Measurements from ENCODE around the gene CIB4.

CIB4 gene

DNA sequence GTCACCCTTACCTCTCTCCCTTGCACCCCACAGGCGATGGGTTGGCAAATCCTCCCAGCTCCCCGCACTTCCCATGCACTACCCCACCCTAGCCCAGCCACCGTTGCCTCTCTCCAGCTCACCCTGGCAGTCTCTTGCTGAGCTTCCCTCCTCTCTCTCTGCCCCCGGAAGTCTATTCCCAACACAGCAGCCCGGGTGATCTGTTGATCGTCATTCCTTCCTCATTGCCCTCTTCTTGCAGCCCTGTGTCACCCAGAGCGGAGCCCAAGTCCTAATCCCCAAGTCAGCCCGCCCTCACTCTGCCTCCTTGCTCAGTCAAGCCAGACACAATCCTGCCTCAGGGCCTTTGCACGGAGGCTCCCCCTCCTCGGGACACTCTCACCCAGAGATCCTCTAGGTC, 55.2 kb downstream of the CIB4 start:
- DNase-seq (ENCODE audit: insufficient read length, low spot score): no peak
- no peak for FAIRE-seq

DNA sequence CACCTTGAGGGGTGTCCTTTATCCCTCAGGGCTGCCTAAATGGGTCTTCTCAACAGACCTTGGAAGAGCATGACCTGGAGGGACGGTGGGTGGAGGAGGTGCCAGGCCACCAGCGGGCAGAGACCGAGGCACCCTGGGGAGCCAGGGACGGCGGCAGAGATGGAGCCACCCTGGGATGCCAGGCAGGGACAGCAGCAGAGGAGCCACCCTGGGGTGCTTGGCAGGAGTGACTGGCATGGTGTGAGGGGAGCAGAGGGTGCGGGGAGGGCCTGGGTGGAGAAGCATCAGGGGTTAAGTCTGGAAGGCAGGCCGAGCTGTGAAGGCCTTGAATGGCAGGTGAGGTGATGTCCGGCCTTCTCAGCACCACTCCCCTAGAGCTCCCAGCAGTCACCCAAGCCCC, 56.1 kb downstream of the CIB4 start:
- FAIRE-seq (no peak), DNase-seq (ENCODE audit: insufficient read length, low spot score) (no peak)

DNA sequence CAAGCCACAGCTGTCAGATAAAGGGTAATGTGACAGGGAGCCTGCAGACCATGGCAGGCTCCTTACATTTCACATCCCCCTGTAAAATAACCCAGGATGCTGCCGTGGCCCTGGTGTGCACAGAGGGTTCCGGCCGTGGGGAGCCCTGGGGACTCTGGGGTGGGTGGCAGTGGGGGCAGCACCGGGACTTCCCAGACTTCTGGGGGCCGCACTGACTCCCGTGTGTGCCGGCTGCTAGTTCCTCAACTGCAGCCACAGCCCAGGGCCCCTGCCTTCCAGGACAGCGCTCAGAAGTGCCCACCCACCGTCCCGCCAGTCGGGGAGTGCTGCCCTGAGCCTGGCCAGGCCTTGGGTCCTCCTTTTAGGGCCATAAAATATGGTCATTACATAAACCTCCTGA, 56.5 kb downstream of the CIB4 start:
- FAIRE-seq (no peak), DNase-seq (ENCODE audit: insufficient read length, low spot score) (no peak)

DNA sequence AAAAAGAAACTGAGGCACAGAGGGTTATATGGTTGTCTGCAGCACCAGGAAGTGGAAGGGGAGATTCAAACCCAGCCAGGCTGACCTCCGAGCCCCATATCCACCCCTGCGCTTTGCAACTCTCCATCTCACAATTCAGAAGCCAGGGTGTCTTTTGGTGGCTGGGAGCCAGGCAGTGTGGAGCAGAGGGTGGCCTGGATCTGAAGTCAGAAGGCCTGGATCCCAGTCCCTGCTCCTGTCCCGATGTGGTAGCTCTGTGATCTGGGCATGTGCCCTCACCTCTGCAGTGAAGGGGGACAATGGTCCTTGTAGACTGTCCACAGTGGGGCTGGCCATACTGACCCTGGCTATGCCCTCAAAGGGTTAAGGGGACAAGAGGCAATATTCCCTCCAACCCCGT, 57.0 kb downstream of the CIB4 start:
- DNase-seq (ENCODE audit: insufficient read length, low spot score) (no peak), FAIRE-seq (no peak)

DNA sequence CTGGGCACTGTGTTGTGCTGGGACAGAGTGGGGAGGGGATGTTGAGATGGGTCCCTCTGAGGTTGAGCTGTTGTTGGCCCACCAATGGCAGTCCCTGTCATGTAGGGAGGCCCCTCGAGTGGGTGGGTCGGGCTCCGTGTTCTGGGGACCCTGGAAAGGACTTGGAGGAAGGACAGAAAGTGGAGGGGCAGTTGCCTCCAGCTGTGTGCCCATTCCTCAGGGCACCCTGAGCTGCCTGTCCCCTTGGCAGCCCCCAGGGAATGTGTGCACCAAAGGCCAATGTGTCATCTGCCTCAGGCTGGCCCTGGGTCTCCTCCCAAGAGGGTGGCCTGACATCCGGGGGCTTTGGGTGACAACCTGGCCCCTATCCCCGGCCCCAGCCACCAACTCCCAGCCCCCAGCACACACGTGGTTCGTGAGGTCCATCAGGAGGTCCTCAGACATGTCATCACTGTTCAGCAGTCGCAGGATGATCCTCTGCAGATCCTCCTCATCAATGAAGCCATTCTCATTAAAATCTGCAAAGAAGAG, 57.7 kb downstream of the CIB4 start:
- no peak for FAIRE-seq
- no peak for DNase-seq (ENCODE audit: insufficient read length, low spot score)

DNA sequence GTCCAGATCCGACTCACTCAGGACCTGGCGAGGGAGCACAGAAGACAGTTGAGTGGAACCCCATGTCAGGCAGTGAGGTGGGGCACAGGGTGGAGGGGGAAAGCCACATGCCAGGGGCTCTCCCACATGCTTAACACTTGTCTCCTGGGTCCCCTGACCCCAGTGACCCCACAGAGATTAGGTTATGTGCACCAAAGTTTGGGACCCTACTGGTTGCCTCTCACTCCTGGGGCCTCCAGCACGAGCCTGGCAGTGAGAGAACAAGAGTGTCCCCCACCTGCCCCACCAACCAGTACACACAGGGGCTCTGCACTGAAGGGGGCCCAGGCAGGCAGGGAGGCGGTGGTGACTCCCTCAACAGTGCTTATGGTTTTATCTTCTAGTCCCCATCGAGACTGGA, 58.3 kb downstream of the CIB4 start:
- no peak for DNase-seq (ENCODE audit: insufficient read length, low spot score)
- FAIRE-seq: no peak

DNA sequence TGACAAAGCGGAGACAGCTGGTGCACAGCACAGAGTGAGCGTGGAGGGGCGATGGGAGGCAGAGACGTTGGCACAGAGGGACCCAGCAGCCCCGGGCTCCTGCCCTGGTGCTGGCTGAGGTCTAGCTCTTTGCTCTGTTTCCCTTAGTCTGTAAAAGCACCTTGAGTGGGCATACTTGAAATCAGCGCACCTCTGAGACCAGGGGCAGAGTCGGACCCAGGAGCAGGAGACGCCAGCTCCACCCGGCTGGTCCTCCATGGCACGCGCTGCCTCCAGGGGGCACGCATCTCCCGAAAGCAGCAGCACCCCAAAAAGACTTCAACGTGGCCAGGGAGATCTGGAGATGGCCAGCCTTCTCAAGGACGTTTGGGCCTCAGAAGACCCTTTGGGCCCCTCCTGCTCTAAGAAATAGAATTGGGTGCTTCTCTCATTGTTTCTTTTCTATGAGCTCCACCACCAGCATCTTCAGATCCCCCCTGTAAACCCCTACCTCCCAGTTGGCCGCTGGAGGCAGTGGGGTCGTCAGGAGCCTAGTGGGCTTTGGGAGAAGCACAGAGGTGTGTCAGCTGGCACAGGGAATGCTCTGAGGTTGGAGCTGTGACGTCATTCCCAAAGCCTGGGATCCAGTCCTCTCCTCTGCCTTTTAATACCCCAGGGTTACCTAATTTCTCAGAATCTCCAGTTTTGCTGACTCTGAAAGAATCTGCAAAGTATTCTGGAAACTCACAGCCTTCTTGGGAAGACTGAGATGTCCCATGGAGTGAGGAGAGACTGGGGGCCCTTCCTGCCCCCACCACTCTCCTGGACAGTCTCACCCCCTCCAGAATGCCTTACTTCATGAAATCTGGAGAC, 58.9 kb downstream of the CIB4 start:
- no peak for DNase-seq (ENCODE audit: insufficient read length, low spot score)
- FAIRE-seq: no peak

DNA sequence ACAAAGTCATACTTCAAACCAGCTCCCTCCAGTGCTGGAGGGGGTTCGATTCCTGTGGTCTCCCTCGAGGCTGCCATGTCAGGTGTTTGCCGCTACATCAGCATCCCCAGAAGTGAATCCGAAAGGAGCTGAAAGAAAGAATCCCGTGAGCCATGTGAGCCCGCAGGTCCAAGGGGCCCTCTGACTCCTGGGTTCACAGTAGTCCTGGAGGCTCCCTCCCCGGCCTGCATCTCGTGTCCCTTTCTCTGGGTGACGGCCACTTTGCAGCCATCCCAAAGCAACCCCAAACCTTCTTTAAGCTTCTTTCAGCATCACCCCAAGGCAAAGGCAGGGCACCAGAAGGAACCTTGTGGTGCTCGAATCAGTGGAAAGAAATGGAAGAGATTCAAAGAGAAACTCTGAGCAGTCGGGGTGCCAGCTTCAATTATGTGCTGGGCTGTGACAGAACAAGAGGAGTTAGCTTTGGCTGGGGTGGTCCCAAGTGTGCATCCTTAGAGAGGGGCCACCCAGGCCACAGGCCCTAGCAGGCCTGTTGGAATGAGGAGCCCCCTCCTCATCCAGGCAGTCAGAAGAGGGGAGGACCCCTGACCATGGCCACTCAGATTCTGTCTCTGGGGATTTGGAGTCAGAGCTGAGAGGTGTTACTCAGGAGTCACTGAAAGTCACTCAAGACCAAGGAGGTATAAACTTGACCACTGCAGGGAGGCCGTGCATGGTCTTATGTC, 59.7 kb downstream of the CIB4 start:
- DNase-seq (ENCODE audit: insufficient read length, low spot score) (no peak), FAIRE-seq (no peak)

DNA sequence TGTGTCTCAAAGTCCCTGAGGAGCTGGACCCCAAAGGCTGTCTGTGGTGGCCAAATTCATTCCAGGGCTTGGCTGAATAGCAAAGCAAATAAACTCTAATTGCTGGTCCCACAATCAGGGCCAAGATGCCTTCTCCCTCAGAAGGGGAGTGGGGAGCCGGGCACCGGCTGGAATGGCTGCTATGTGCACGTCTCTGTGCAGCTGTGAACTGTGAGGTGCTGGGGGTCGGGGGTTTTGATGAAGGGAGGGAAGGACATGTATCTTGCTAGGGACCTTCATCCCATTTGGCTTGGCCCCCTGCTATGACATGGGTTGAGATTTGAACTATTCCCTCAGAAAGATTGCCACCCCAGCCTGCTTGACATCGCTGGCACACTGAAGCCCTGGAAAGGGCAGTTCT, 60.4 kb downstream of the CIB4 start:
- FAIRE-seq: no peak

DNA sequence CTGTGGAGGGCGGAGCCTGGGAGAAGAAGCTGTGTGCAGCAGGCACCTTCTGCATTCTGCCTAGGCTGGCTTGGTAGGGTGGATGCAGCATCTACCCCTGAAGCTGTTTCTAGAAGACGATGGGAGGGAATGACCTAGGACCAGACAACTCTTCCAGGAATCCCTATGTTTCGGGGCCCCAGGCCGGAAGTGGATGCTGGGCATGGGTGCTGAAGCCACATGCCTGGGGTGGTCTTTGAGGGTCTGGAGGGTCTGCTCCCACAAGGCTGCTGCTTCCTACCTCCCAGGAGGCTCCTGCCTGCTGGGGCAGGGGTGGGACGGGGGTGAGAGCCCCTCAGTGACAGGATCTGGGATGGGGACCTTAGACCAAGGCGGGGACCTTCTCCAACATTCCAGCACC, 61.0 kb downstream of the CIB4 start:
- no peak for DNase-seq (ENCODE audit: insufficient read length, low spot score)
- FAIRE-seq: no peak

More for the DNA sequence above, 60.4 kb downstream of the CIB4 start:
- no peak for DNase-seq (ENCODE audit: insufficient read length, low spot score)

DNA sequence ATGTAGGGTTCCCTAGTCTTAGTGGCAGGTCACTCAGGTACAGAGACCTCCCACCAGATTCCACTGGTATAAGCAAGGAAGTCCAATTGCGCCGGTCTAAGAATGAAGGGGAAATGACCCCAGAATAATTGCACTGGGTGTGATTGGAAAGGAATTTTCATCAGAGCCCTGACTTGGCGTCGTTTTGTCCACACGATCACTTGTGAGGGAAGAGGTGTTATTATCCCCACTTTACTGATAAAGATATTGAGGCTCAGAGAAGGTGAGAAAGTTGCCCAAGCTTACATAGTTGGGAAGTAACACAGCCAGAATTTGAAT, 61.5 kb downstream of the CIB4 start:
- FAIRE-seq: no peak
- DNase-seq (ENCODE audit: insufficient read length, low spot score): no peak

DNA sequence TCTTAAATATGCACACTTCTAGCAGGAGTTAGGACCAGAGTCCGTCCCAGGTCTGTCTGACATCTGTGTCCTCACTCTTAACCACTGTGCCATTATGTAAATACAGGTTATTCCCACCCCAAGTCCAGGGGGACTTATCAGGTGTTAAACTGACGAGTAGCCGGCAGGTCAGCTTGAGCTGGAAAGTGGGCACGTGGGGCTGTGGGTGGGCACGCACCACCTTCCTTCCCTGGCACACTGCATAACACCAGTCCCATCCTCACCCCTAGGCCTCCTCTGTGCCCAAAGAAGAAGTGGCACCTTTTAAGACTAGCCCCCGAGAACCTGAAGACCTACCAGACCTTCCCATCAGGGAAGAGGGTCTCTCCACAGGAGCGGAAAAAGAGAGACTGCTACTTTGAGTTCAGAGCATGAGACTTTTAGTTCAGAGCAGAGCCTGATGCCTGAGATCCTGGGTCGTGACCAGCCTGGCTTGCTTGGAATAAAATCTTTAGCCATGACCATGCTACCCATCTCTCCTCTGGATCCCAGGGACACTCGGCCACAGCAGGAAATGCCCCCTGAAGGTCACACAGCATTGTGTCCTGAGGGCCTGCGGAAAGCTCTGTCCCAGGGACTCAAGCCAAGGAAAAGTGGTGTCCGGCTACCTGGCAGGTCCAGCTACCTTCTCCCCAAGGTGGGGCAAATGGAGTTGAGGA, 62.0 kb downstream of the CIB4 start:
- DNase-seq (ENCODE audit: insufficient read length, low spot score): no peak
- FAIRE-seq: no peak

DNA sequence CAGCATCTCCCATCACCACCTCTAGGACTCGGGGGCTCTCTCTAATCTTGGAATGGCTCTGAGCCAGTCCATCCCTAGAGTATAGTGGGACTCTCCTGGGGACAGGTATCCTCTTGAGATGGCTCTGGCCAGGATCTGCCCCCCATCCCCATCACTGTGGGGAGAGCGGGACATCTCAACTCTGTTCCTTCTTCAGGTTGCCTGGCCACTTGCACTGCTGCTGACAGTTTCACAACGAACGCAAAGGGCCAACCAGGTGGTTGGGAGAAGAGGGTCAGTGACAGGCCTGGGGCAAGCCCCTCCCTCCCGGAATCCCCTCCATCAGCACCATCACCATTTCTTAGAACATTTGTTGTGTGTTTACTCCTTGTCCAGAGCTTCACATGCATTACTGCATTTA, 62.6 kb downstream of the CIB4 start:
- no peak for FAIRE-seq
- DNase-seq (ENCODE audit: insufficient read length, low spot score): no peak

DNA sequence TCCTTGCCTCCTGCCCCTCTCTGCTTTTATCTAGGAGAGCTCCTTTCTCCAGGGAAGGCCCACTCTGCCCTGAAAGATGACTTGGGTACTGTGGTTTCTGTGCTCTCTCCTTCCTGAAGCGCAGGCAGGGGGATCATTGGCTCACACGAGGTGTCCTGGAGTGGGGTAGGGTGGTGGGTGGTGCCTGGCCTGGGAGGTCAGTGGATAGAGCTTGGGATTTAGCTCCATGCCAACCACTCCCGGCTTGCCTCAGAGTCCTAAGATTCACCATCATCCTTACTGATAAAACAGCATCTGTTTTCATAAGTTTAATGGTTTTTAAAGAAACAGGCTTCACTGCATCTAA, 63.1 kb downstream of the CIB4 start:
- no peak for FAIRE-seq
- DNase-seq (ENCODE audit: insufficient read length, low spot score): no peak

DNA sequence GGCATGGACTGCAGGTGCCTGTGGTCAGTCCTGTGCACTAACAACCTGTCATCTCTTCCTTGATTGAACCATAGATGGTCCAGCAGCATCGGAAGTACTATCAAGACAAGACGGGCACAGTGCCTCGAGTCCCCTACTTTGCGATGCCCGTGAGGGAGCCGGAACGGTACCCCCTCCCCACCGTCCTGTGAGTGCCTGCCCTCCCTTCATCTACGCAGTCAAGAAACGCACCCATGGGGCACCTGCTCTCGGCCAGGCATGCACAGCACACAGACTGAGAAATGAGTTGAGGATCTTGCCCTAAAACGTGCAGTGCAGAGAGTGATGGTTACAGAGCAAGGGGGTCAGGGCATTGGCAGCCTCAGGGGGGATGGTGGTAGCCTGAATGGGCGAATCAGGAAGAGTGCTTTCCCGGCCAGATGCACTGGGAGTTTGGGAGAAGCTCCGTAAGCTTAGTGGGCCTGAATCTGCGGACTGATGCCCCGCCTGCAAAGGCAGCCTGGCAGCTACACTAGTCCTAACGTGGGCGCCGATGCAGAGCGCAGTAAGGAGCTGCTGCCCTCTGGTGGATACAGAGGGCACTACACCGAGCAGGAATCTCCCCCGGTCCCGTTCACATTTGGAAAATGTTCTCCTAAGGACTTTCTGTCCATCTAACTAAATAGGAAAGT, 63.6 kb downstream of the CIB4 start:
- peak; percentile 93 for FAIRE-seq
- peak; percentile 93 for DNase-seq (ENCODE audit: insufficient read length, low spot score)

DNA sequence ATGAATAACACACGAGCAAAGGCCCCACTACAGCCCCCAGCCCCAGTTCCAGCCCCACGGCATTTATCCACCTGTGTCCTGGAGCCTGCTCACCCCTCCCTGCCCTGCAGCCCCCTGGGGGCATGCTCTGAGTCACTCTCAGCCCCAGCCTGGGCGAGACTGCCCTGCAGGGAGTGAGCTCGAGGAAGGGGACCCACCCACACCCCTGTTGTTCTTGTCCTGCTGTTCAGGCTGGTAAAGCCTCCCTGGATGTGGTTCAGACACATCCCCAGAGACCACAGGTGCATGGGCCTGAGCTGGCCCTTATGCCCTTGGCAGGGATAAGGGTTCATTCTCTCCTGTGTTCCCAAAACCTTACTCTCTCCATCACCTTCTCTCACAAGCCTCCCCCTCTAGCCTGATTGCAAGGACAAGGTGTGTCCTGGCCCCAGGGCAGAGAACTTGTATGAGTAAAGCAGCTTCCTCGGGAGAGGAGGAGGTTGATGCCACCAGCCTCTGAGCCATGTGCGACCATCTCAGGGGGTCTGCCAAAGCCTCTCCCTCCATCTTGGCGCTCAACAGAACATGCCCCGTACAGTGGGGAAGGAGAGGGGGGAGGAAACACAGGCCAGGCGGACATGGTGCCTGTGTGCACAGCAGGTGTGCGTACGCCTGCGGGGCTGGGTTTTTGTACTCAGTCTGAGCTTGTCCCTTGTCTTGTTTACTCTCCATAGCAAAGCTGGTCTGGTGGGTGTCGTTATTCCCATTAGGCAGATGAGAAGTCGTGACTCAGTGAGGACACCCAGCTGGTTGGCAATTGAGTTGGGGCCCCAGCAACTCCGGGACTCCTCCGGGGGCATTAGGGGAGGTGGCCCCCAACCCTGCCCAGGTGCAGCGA, 64.4 kb downstream of the CIB4 start:
- DNase-seq (ENCODE audit: insufficient read length, low spot score) (no peak), FAIRE-seq (peak; percentile 13)

DNA sequence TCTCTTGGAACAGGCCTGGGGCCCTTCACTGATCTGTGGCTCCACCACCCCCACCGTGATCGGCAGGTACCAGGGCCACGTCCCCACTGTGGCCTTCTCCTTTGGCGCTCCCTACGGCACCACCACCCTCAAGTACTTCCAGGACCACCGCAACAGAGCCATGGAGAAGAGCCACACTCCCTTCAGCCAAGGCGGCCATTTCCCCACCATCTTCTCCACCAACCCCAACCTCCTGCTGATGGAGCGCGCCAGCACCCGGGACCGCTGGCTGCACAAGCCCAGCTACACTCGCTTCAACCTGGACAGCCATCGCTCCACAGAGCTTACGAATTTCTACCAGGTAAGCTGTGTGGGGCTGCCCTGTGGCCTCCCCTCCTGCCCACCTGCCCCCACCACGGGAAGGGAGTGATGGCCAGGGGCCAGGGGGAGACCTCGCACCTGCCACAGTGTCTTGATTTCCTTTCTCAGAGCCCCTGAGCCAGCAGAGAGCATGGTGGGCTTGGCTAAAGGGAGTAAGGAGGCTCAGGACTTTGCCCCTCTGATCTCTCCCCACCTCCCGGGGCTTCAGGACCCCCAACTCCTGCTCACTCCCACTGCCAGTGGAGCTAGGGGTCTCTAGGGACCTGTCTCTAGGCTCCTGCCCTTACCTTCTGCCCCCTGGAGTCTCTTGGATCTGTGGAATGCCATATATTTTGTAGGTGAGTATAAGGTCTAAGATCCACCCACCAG, 65.2 kb downstream of the CIB4 start:
- no peak for FAIRE-seq
- DNase-seq (ENCODE audit: insufficient read length, low spot score): no peak

DNA sequence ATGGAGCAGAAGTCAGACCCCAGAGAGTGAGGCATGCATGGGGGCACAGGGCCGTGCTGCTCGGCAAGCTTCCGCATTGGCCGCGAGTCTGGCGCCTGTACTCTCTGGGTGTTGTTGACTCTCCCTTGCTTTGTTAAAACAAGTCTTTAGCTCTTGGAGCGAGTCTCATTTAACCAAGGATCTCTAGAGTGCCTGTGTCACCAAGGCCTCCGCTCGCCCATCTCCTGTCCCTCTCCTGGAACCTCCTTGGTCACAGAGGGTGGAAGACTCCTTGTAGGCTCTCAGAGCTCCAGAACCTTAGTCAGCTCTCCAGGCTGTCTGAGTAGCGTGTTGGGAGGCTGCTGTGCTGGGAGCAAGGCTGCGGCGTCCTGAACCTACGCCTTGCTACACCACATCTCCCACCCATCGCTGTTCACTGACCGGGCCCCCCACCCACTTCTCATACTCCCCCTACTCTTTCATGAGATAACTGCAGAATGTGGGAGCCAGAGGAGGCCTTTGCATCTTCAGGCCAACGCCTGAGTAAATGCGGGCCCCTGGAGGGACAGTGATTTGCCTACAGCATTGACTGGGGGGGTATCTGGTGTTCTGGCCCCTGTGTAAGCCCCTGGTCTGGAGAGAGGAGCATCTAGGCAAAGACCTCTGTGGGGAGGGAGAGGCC, 66.1 kb downstream of the CIB4 start:
- FAIRE-seq (no peak), DNase-seq (ENCODE audit: insufficient read length, low spot score) (no peak)
